NCI-H2227 (cell line): ENCODE results near the gene BNIPL.

Source experiments
- DNase-seq: peaks from one replicate; lab custom pipeline; 2025; ENCODE audit not compliant: unreplicated experiment; lab: John Stamatoyannopoulos, UW

BNIPL gene, protein sequence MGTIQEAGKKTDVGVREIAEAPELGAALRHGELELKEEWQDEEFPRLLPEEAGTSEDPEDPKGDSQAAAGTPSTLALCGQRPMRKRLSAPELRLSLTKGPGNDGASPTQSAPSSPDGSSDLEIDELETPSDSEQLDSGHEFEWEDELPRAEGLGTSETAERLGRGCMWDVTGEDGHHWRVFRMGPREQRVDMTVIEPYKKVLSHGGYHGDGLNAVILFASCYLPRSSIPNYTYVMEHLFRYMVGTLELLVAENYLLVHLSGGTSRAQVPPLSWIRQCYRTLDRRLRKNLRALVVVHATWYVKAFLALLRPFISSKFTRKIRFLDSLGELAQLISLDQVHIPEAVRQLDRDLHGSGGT

GRCh38 chr1:151036356-151036755 is at the start of gene BNIPL:
TSS of gene BNIPL (plus strand) at chr1:151036586. CDS start at chr1:151036726, 140 bp downstream.
- DNase-seq = no peak

GRCh38 chr1:150987924-150988323 is 48.5 kb upstream of the BNIPL start:
- DNase-seq = peak; percentile 14

- no peak for DNase-seq
These were observed 43.8 kb upstream of the BNIPL start for GRCh38 chr1:150992626-150993025.

GRCh38 chr1:150994248-150994647 is 42.1 kb upstream of the BNIPL start:
- DNase-seq = no peak

- no peak for DNase-seq
These were observed 40.9 kb upstream of the BNIPL start for GRCh38 chr1:150995460-150995859.

GRCh38 chr1:150995896-150996295 is 40.5 kb upstream of the BNIPL start:
- peak; percentile 51 for DNase-seq

GRCh38 chr1:150997126-150997872 is 39.1 kb upstream of the BNIPL start:
- no peak for DNase-seq

DNA sequence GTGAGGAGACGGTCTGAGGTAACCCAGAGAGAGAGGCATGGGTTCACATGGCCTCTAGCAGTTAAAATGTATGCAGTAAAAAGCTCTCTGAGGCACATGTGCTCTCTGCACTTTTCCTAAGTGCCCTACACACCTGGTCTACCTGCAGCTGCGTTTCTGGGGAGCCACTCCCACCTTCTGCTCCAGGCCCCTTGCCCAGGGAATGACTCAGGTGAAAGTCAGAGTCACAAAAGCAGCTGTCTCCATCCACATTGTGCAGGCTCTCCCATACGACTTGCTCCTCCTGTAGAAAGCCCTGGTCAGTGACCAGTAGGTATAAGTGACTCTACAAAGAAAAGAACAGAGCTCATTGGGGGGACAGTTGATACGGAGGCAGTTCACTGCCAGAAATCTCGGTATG is 38.4 kb upstream of the BNIPL start:
- no peak for DNase-seq

DNA sequence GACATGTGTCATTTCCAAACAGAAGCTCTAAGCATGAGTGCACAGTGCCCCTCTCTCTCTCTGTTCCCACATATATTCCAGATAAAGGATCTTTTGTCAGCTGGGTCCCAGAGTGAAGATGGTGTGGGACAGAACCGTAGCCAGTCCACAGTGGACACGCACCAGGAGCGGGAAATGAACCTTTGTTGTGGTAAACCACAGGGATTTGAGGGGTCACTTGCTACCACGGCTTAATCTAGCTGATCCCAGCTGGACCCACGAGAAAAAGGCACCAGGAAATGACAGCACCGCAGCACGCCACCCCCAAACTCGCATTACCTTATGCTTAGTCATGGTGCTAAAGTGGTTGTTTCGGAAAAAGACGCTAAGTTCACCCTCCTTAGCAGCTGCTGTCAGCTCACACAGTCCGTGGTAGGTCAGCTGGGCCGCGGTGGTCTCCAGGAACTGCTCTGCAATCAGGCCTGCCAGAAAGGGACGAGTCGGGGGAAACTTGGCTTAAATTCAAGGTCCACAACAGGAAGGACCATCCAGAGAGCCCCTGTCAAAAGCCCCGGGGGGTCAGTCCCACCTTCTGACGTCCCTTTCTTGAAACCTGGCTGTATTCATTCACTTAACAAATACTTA is 37.2 kb upstream of the BNIPL start:
- DNase-seq = no peak

DNA sequence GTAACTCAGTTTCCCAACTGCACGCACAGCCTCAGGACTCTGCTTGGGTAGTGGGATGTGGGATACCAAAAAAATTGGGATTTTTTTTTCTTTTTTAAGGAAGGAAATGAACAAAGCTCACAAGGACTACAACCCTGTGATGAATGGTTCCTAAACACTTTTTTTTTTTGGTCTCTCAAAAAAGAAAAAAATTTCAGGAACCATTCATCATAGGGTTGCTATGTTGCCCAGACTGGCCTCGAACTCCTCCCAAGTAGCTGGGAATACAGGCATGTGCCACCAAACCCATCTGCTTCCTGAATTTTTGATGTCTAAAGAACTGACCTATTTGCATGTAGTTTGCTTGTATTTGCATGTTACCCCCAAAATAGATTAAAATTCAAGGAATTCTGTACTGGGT is 36.5 kb upstream of the BNIPL start:
- no peak for DNase-seq

- no peak for DNase-seq
These were observed 36.0 kb upstream of the BNIPL start for GRCh38 chr1:151000408-151000807.

- DNase-seq = peak; percentile 14
These were observed 34.8 kb upstream of the BNIPL start for GRCh38 chr1:151001602-151002001.

DNA sequence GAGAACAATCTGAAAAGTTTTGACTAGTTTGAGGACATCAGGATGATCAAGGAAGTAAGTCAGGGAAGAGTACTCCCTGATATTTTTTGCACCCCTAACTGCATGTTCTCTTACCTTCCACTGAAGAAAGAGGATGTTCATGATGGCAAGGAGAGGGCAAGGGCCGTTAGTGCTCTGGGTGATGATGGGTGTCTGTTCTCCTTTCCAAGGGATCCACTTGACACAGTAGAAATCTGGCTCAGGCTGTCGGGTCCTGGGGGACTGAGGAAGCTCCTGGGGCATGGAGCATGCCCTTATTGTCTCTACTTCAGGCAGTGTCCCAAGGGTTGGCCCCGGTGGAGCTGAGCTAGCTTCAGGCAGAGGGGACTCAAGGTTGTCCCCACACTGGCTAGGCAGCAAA is 34.3 kb upstream of the BNIPL start:
- DNase-seq = no peak

- DNase-seq = no peak
These were observed 33.8 kb upstream of the BNIPL start for GRCh38 chr1:151002611-151003010.

DNA sequence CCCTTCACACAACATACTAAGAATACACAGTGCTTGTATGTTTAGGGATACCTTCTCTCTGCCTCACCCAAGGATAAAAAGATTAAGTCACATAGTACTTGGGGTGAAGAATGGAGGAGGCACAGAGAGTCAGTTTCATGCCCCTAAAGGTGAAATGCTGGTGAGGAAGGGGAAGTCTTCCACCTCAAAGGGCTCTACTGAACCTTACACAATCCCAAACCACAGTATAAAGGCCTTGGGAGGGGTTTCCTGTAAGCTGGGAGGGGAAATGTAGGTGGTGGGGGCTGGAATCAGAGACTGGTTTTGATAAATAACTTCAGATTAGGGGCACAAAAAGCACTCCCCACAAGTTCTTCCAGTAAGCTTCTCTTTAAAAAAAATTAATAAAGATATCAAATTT is 33.2 kb upstream of the BNIPL start:
- DNase-seq = no peak

DNA sequence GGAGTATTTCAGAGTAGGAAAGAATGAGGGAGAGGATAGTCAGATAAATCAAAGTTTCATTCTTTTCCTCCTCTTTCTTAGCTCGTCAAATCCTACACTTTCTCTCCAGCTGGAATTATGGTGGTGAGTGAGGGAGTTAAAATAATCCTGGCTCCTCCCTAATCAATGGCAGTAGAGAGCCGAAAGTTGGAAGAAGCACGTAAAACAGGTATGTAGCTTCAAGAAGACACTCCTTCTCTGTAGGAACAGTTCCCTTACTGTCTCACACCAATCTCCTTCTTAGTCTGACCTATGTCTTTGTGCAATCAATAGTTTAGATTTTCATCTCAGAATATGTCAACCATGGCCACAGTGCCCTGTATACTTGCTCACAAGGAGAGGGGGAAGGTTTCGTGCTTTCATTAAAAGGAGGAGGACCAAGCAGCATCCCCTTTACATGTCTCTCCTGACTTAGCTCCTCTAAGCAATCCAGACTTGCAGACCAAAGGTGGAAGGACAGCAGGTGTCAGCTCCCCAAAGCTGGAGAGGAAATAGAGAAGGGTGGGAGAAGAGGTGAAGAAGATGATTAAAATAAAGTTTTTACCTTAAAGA is 30.6 kb upstream of the BNIPL start:
- no peak for DNase-seq

DNA sequence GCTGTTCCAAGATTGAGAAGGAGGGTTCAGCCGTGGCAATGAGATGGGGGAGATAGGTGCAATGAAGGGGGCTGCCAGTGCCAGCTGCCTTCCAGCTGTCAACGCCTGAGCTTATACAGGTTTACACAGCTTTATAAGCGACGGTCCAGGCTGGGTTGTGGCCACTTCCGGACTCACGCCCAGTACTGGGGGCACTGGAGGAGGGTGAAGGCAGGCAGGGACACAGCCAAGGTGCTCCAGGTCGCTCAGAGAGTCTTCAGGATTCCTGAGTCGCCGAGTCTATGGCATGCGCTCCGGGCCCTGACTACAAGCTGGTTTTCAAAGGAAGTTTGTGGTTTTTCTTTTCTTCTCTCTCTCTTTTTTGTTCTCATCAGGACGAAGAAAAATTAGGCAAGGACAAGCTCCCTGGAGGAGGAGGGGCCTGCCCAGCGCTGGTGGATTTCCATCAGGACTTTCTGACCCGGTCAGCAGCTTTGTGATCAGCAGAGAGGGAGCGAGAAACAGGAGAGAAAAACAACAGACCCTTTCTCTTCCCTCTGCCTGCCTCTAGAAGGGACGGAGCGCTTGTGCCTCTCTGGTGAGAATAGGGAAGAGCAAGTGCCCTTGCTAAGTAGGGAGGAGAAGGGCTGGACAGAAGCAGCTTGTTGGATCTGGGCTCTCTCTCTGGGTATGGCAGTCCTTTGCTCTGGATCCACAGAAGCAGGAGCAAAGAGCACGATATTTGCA is 29.9 kb upstream of the BNIPL start, which contains the start of gene MINDY1:
MINDY1 (minus strand) TSS at position 576 of the 726 bp plus-strand sequence. CDS start 4,285 bp downstream, outside the sequence.
- peak; percentile 83 for DNase-seq

DNA sequence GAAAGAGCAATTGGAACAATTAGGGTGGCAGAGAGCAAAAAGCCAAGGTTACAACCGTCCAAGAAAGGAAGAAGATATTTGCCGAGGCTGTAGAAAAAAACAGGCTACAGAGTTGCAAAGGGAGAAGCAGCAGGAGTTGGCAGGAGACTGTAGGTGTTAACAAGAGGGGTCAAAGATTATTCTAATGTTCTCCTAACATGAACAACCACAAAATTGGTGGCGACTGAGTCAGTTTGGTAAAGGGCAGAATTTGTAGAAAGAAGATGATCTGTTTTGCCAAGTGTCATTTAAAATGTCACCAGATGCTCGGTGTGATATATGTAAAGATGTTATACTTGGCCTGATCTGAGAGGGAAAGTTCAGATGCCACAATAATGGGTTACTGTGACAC is 28.5 kb upstream of the BNIPL start:
- no peak for DNase-seq

- DNase-seq = peak; percentile 99
These were observed 27.9 kb upstream of the BNIPL start, which contains the start of gene PRUNE1 for GRCh38 chr1:151008244-151009205. TSS of gene PRUNE1 (plus strand) at chr1:151008449. CDS start at chr1:151008633, 184 bp downstream.

DNA sequence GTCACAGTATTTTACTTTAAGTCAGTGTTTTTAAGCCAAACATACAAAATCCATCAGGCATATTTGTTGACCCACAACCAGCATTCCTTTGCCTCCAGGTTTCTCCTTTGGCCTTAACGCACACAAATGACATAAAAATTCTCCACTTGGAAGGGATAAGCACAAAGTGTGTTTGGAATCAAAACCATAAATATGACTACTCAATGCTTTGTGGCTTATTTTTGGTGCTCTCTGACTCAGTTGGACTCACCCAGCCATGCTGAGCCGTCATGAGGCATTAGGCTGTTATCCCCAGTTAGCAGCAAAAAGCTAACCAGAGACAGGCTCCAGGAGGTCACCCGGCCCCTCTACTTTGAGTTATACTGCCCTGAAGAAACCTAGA is 27.2 kb upstream of the BNIPL start:
- DNase-seq = no peak
